Sigmoid colon (tissue), 7 donors: Measurements from ENCODE around the gene OSGEPL1. TPM values are rescaled to one million over a fixed set of nuclear protein-coding genes. Genes with fewer than 3 reads are reported as not detected.

Experiments used
- DNase-seq: peaks from one replicate; pipeline ENCODE4 v3.0.0-alpha.2; 2019
- H3K27ac ChIP-seq, 4 donors: fragments of 200-600 bp; sonication (generic); one replicate each; pipeline ENCODE4 v1.5.1; 2016 to 2019; ENCODE audit warnings: mild to moderate bottlenecking in 1 of 4
- H3K27me3 ChIP-seq, 3 donors: fragments of 200-600 bp; sonication (generic); one replicate each; pipeline ENCODE4 v1.5.1; 2019; ENCODE audit warnings: mild to moderate bottlenecking in 1 of 3
- H3K36me3 ChIP-seq, 4 donors: fragments of 200-600 bp; sonication (generic); one replicate each; pipeline ENCODE4 v1.5.1; 2016 to 2019
- H3K4me1 ChIP-seq, 4 donors: fragments of 200-600 bp; sonication (generic); one replicate each; pipeline ENCODE4 v1.5.1; 2017 to 2019
- H3K4me3 ChIP-seq, 4 donors: fragments of 200-600 bp; sonication (generic); one replicate each; pipeline ENCODE4 v1.5.1; 2017 to 2019; ENCODE audit warnings: mild to moderate bottlenecking in 2 of 4, moderate library complexity in 1 of 4
- H3K9me3 ChIP-seq, 4 donors: fragments of 200-600 bp in 3 of 4; sonication (generic) in 3 of 4; one replicate each; pipeline versions ENCODE4 v1.5.1 to v1.6.1; 2013 to 2019
- EP300 ChIP-seq, 4 donors: sonication (generic); formaldehyde crosslinking; IDR thresholded peaks; one replicate each; pipeline ENCODE4 v1.6.1; 2017; ENCODE audit warnings: antibody characterized with exemption in 4 of 4
- POLR2A ChIP-seq, 2 donors: fragments of 450-650 bp; IDR thresholded peaks; one replicate each; pipeline ENCODE4 v1.6.1; 2016; ENCODE audit warnings: antibody characterized with exemption in 2 of 2, mild to moderate bottlenecking in 2 of 2, moderate library complexity in 2 of 2
- POLR2AphosphoS5 ChIP-seq, 4 donors: sonication (generic); formaldehyde crosslinking; IDR thresholded peaks; one replicate each; pipeline ENCODE4 v1.6.1; 2017; ENCODE audit warnings: antibody characterized with exemption in 4 of 4
- WGBS, 2 donors: extraction: QIAGEN DNeasy Blood & Tissue Kit; methylation state at CpG; one replicate each; pipeline ENCODE4 v1.1.7; 2013; 5-methylcytosine and 5-hydroxymethylcytosine counted together
- intact Hi-C: fragments of 100-400 bp; cut with DNase I; formaldehyde crosslinking; loops from one replicate; pipeline ENCODE4 v1.15.1; 2023
- polyA plus RNA-seq, 3 donors: library from polyadenylated mRNA; stranded (reverse); fragments of 200-250 nt; gene quantifications; one replicate each; pipeline ENCODE4 v1.2.3, GENCODE V29; 2013
- total RNA-seq, 4 donors: library from RNA; depleted of rRNA; stranded (reverse); fragments of >200 nt; gene quantifications; one replicate each; pipeline ENCODE4 v1.1.0, GENCODE V29; 2016
- TF ChIP-seq, protein P1 (sequence below), 4 experiments: fragments of 450-650 bp in 3 of 4; fragments of 200-600 bp in 1 of 4; IDR thresholded peaks; one replicate each; pipeline ENCODE4 v1.5.1; 2016 to 2019; ENCODE audit warnings: antibody characterized with exemption in 4 of 4, mild to moderate bottlenecking in 3 of 4, moderate library complexity in 2 of 4
- donor health status: healthy with polysubstance abuse.
- donor health status: Bipolar disorder and iron deficiency.
- donor health status: healthy.

The OSGEPL1 gene
- total and polyA plus RNA-seq, 7 donors: 1.2 to 10.0 (median 5.2) TPM

DNA sequence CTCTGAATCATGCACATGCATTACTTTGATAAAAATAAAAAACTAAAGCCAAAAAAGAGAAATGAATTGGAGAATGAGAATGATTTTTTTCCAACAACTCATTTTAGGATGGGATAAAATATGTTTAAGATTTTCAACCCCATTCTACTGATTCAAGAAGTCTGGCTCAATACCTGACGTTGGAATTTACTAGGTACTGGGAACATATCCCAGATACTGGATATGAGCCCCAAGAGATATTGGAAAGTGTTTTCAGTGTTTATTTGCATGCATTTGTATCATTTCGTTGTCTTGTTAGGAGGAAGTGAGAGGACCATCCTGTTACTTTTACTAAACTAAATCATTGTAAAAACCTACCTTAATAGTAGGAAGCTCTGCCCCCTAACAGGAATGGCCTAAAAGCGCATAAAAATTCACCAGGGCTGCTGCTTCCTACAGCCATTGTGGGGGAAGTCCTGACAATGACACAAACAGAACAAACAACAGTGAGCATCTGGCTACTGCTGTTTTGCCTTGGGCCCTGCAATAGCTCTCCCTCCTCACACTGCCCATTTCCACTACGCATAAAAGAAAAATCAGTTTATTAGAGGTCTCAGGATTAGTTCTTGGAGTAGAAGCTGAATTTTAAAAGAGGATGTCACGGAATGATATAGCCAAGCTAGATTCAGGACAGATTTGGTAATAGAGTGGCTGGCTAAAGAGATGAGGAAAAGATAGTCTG, 52.9 kb downstream of the OSGEPL1 start:
- peaks cover 0 to 20% (median 2%) of the 10 kb centered on the region in 4 donors for H3K36me3 ChIP-seq
- DNase-seq: no peak
- TF ChIP-seq POLR2A (IDR thresholded peaks at IDR 0.05): no peak
- TF ChIP-seq, protein P1, sequence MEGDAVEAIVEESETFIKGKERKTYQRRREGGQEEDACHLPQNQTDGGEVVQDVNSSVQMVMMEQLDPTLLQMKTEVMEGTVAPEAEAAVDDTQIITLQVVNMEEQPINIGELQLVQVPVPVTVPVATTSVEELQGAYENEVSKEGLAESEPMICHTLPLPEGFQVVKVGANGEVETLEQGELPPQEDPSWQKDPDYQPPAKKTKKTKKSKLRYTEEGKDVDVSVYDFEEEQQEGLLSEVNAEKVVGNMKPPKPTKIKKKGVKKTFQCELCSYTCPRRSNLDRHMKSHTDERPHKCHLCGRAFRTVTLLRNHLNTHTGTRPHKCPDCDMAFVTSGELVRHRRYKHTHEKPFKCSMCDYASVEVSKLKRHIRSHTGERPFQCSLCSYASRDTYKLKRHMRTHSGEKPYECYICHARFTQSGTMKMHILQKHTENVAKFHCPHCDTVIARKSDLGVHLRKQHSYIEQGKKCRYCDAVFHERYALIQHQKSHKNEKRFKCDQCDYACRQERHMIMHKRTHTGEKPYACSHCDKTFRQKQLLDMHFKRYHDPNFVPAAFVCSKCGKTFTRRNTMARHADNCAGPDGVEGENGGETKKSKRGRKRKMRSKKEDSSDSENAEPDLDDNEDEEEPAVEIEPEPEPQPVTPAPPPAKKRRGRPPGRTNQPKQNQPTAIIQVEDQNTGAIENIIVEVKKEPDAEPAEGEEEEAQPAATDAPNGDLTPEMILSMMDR (IDR thresholded peaks at IDR 0.05): no peak
- no peak for TF ChIP-seq POLR2AphosphoS5 (IDR thresholded peaks at IDR 0.05)
- TF ChIP-seq EP300 (IDR thresholded peaks at IDR 0.05): no peak
- H3K9me3 ChIP-seq: no peaks in the 10 kb centered on the region
- no peak overlapping the region for H3K4me3 ChIP-seq
- no peaks in the 10 kb centered on the region for H3K4me1 ChIP-seq
- intact Hi-C loops: no loop called here
- H3K27me3 ChIP-seq: no peaks in the 10 kb centered on the region
- 89 to 97% methylated on average over 5 of the region's 5 CpGs for WGBS, 2 donors
- no peak overlapping the region for H3K27ac ChIP-seq

DNA sequence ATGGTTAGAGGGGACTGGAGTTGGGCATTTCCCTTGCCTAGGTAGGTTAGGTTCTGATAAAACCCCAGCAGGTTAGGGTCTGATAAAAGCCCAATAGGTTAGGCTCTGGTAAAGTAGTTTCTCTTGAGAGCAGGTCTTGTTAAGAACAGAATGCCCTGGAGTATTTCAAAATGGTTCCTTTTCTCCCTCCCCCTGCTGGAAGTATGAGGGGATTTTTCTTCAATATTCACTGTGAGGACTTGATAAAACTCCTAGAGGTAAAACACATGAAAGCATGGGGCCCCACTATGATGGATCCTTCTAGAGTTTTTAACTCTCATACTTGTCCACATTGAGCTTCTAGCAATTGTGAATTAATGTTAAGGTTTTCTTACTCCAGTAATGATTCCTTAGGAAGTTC, 60.5 kb downstream of the OSGEPL1 start:
- TF ChIP-seq EP300 (IDR thresholded peaks at IDR 0.05) (no peak), POLR2AphosphoS5 (IDR thresholded peaks at IDR 0.05) (no peak), POLR2A (IDR thresholded peaks at IDR 0.05) (no peak)
- TF ChIP-seq, protein P1 (IDR thresholded peaks at IDR 0.05): no peak
- H3K36me3 ChIP-seq: peaks cover 0 to 7% (median 0%) of the 10 kb centered on the region in 4 donors
- intact Hi-C loops: no loop called here

DNA sequence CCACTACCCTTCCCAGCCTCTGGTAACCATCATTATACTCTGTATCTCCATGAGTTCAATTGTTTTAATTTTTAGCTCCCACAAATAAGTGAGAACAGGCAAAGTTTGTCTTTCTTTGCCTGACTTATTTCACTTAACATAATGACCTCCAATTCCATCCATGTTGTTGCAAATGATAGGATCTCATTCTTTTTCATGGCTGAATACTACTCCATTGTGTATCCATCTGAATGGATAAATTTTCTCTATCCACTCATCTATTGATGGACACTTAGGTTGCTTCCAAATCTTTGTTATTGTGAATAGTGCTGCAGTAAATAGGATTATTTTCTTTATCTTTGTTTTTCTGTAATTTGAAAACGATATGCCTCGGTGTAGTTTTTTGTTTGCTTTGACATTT, 61.9 kb downstream of the OSGEPL1 start:
- H3K9me3 ChIP-seq: no peaks in the 10 kb centered on the region
- no peak overlapping the region for H3K4me3 ChIP-seq
- H3K36me3 ChIP-seq: no peaks in the 10 kb centered on the region
- H3K4me1 ChIP-seq: peaks cover 0 to 4% (median 0%) of the 10 kb centered on the region in 4 donors
- no peaks in the 10 kb centered on the region for H3K27me3 ChIP-seq
- intact Hi-C loops: no loop called here
- no peak overlapping the region for H3K27ac ChIP-seq
- DNase-seq: no peak
- WGBS, 2 donors: 49 to 50% methylated on average over 2 of the region's 2 CpGs
- TF ChIP-seq POLR2A (IDR thresholded peaks at IDR 0.05): no peak
- no peak for TF ChIP-seq POLR2AphosphoS5 (IDR thresholded peaks at IDR 0.05)

More for the DNA sequence above, 60.5 kb downstream of the OSGEPL1 start:
- no peak for DNase-seq
- peaks cover 0 to 4% (median 0%) of the 10 kb centered on the region in 4 donors for H3K4me1 ChIP-seq
- no peak overlapping the region for H3K4me3 ChIP-seq
- H3K27me3 ChIP-seq: no peaks in the 10 kb centered on the region
- no peak overlapping the region for H3K27ac ChIP-seq
- H3K9me3 ChIP-seq: no peaks in the 10 kb centered on the region

DNA sequence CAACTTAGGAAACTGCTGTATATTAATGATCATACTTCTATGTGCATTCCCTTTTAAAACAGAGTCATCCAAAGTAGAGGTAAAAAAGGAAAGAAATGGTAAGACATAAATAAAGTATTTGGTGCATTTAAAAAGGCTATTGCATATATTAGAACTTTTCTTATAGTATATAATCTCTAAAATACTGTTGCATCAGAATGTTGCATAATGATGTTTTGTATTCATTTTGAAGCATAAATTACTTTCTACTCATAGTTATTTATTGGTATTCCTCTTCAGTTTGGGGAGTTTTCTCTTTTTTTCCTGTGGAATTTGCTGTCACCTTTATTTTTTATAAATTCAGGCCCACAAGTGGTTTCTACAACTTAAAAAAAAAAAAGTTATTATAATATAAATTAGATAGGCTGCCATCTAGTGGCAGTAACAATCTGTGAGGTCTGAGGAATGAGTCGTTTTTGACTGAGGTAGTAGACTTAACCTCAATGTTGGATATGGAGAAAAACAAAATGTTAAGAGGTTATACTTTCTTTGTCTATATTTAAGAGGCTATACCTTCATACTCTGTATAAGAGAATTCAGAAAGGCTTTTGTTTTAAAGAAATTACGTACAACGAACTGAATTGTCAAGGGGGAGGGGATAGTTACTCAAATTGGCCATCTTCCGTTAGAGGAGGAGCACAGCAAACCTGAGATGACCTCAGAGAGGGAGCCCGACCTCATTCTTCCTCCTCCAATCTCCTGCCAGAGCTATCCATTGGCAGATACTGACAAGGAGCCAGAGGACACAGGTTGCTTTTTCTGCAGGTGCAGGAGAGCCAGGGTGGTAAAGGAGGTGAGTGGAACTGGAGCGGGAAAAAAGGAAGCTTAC, 64.3 kb downstream of the OSGEPL1 start:
- H3K4me1 ChIP-seq: peaks cover 0 to 4% (median 0%) of the 10 kb centered on the region in 4 donors
- H3K27me3 ChIP-seq: no peaks in the 10 kb centered on the region
- TF ChIP-seq EP300 (IDR thresholded peaks at IDR 0.05) (no peak), POLR2A (IDR thresholded peaks at IDR 0.05) (no peak), POLR2AphosphoS5 (IDR thresholded peaks at IDR 0.05) (no peak)
- TF ChIP-seq, protein P1 (IDR thresholded peaks at IDR 0.05): peak; percentile 14 to 56 (median 34)
- 29 to 45% methylated on average over 6 of the region's 6 CpGs for WGBS, 2 donors
- no peak for DNase-seq
- intact Hi-C loops: loop anchor here (2.0 kb wide), 1 partner anchor 23 kb away; the partner anchor contains the start of gene ANKAR
- H3K9me3 ChIP-seq: no peaks in the 10 kb centered on the region
- H3K36me3 ChIP-seq: no peaks in the 10 kb centered on the region
- H3K4me3 ChIP-seq: no peak overlapping the region
- H3K27ac ChIP-seq: no peak overlapping the region

Other genes with a start within 250 kb of the OSGEPL1 start
- gene SLC40A1, start 182.0 kb downstream of the OSGEPL1 start, total RNA-seq: 10 to 100 TPM; 34.9 to 52.1 (median 46.9) TPM
- gene SLC40A1, start 182.0 kb downstream of the OSGEPL1 start, polyA plus RNA-seq: 100 to 1,000 TPM in 2 of 3 donors, 10 to 100 TPM in 1; 87.3 to 280 (median 216) TPM
- gene ASNSD1, start 101.3 kb downstream of the OSGEPL1 start, total RNA-seq: 10 to 100 TPM; 41.5 to 56.6 (median 49.7) TPM
- gene ASNSD1, start 101.3 kb downstream of the OSGEPL1 start, polyA plus RNA-seq: 10 to 100 TPM; 22.5 to 37.8 (median 27.3) TPM
- gene ANKAR, start 88.1 kb downstream of the OSGEPL1 start, total RNA-seq: 10 to 100 TPM; 11.9 to 27.7 (median 23.9) TPM
- gene ANKAR, start 88.1 kb downstream of the OSGEPL1 start, polyA plus RNA-seq: 1 to 10 TPM; 2.1 to 2.5 (median 2.4) TPM
- 10 to 100 TPM; 56.3 to 83.9 (median 64.0) TPM for gene ORMDL1, start 21.5 kb upstream of the OSGEPL1 start, total RNA-seq
- 10 to 100 TPM; 18.7 to 43.6 (median 25.2) TPM for gene ORMDL1, start 21.5 kb upstream of the OSGEPL1 start, polyA plus RNA-seq
- 10 to 100 TPM; 15.1 to 17.7 (median 17.5) TPM for gene PMS1, start 21.7 kb upstream of the OSGEPL1 start, total RNA-seq
- 1 to 10 TPM; 4.4 to 6.7 (median 4.8) TPM for gene PMS1, start 21.7 kb upstream of the OSGEPL1 start, polyA plus RNA-seq